A673 (cell line): Measurements from ENCODE around the gene ZMYND8.

Source experiments
- EZH2 ChIP-seq: fragments of 200-600 bp; sonication (generic); IDR thresholded peaks from 2 replicates; pipeline ENCODE4 v1.6.1; 2017; ENCODE audit warnings: borderline replicate concordance, low read depth, mild to moderate bottlenecking, mixed read lengths, antibody characterized with exemption, low read length; ENCODE audit not compliant: poor library complexity, severe bottlenecking
- TF ChIP-seq, protein P1 (sequence below): fragments of 300-800, 200-600 bp; sonication (generic); conservative IDR thresholded peaks from 2 replicates; pipeline ENCODE4 v1.5.1; 2017; ENCODE audit warnings: low read depth, mild to moderate bottlenecking, antibody characterized with exemption, low read length, moderate library complexity, mixed read lengths

DNA sequence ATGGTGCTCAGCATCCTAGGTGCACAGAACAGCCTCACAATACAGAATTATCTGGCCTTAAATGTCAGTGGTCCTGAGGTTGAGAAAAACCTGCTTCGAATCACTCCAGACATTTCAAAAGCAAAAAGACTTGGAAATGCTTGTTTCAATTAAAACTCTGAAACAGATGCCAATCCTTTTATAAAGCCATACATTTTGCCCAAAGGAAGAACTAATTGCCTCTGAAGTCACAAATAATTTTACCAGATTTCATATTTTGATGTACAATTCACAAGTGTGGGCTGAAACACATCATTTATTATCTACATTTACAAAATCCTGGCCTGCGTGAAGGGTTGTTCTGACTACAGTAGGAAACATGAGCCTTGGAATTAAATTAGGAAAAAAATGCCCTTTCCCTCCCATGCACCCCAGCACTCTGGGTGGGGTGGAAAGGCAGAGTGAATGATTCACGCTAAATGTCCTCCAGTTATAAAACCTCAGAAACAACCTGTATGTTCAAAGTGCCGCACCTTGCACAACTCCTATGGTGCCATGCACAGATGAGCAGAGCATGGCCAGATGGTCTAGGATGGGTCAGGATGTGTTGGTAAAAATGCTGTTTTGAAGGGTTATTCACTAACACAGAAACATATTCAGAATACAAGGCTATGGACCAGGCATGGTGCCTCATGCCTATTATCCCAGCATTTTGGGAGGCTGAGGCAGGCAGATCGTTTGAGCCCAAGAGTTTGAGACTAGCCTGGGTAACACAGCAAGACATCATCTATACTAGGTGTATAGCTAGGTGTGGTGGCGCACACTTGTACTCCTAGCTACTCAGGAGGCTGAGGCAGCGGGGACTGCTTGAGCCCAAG is 87.0 kb downstream of the ZMYND8 start:
- TF ChIP-seq EZH2 = no peak
- TF ChIP-seq, protein P1, sequence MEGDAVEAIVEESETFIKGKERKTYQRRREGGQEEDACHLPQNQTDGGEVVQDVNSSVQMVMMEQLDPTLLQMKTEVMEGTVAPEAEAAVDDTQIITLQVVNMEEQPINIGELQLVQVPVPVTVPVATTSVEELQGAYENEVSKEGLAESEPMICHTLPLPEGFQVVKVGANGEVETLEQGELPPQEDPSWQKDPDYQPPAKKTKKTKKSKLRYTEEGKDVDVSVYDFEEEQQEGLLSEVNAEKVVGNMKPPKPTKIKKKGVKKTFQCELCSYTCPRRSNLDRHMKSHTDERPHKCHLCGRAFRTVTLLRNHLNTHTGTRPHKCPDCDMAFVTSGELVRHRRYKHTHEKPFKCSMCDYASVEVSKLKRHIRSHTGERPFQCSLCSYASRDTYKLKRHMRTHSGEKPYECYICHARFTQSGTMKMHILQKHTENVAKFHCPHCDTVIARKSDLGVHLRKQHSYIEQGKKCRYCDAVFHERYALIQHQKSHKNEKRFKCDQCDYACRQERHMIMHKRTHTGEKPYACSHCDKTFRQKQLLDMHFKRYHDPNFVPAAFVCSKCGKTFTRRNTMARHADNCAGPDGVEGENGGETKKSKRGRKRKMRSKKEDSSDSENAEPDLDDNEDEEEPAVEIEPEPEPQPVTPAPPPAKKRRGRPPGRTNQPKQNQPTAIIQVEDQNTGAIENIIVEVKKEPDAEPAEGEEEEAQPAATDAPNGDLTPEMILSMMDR = no peak
